Tibial nerve (tissue), 4 donors: ENCODE data around the gene MAN1B1. TPM values are rescaled to one million over a fixed set of nuclear protein-coding genes. Genes with fewer than 3 reads are reported as not detected.
"Not testable (repeated sequence)": the region's sequence is repeated elsewhere in the genome, so short reads cannot be mapped to it uniquely, and the experiment has no call there.

Experiments
- DNase-seq, 2 donors: peaks; one replicate each; pipeline ENCODE4 v3.0.0-alpha.2; 2019; ENCODE audit warnings: low spot score in 2 of 2
- H3K27ac ChIP-seq, 4 donors: fragments of 200-600 bp; sonication (generic) in 3 of 4; one replicate each; pipeline ENCODE4 v1.5.1; 2017 to 2019; ENCODE audit warnings: mild to moderate bottlenecking in 1 of 4
- H3K27me3 ChIP-seq, 2 donors: fragments of 200-600 bp; sonication (generic) in 1 of 2; one replicate each; pipeline versions ENCODE4 v1.5.1 to v1.6.0; 2017 to 2019
- H3K36me3 ChIP-seq, 3 donors: fragments of 200-600 bp; sonication (generic); one replicate each; pipeline ENCODE4 v1.5.1; 2018 to 2019
- H3K4me1 ChIP-seq, 4 donors: fragments of 200-600 bp; sonication (generic) in 3 of 4; one replicate each; pipeline ENCODE4 v1.5.1; 2017 to 2019
- H3K4me3 ChIP-seq, 4 donors: fragments of 200-600 bp; sonication (generic) in 3 of 4; one replicate each; pipeline ENCODE4 v1.5.1; 2017 to 2019; ENCODE audit warnings: mild to moderate bottlenecking in 1 of 4, moderate library complexity in 1 of 4
- H3K9me3 ChIP-seq, 4 donors: fragments of 200-600 bp; sonication (generic) in 3 of 4; one replicate each; pipeline ENCODE4 v1.5.1; 2017 to 2019
- EP300 ChIP-seq, 2 donors: sonication (generic); formaldehyde crosslinking; IDR thresholded peaks; one replicate each; pipeline ENCODE4 v1.6.1; 2017; ENCODE audit warnings: antibody characterized with exemption in 2 of 2, mild to moderate bottlenecking in 1 of 2
- POLR2A ChIP-seq, 2 donors: fragments of 450-650 bp; IDR thresholded peaks; one replicate each; pipeline ENCODE4 v1.6.1; 2017; ENCODE audit warnings: antibody characterized with exemption in 2 of 2, mild to moderate bottlenecking in 2 of 2, moderate library complexity in 2 of 2
- WGBS, 2 donors: methylation state at CpG; one replicate each; pipeline ENCODE4 v1.1.5; 2018; 5-methylcytosine and 5-hydroxymethylcytosine counted together
- total RNA-seq, 4 donors: library from RNA; depleted of rRNA; stranded (reverse); fragments of >200 nt; gene quantifications; one replicate each; pipeline ENCODE4 v1.1.0, GENCODE V29; 2016
- TF ChIP-seq, protein P1 (sequence below), 5 experiments: fragments of 200-600 bp in 3 of 5; fragments of 450-650 bp in 2 of 5; sonication (generic) in 3 of 5; IDR thresholded peaks; one replicate each; pipeline ENCODE4 v1.5.1; 2016 to 2019; ENCODE audit warnings: antibody characterized with exemption in 5 of 5, mild to moderate bottlenecking in 3 of 5, moderate library complexity in 2 of 5

Gene MAN1B1
- total RNA-seq, 4 donors from 2014 or later, result 47.3 to 58.1 (median 52.1) TPM

DNA sequence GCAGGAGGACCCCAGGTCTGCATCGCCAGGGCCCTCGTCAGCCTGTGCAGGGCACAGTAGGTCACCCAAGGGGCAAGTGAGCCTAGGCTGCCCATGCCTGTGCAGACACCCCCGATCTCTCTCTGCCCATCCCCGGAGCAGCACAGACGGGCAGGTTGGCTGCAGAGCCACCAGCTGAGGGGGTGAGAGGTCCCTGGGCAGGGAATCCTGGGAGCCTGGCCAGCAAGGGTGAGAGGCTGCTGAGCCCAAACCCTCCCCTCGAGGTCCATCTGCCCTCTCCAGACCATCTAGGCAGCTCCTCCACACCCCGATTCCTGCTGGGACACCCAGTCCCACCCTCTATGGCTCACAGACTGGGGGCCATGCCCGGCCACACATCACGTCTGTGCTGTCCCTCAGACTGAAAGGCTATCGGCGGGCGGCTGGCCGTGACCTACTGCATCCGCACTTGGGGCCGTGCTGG, 30.5 kb downstream of the MAN1B1 start:
- Histone ChIP-seq H3K36me3 (peaks cover 0 to 12% (median 4%) of the 10 kb centered on the region in 3 donors), H3K27ac (no peak overlapping the region), H3K4me3 (no peak overlapping the region), H3K27me3 (no peaks in the 10 kb centered on the region), H3K9me3 (no peaks in the 10 kb centered on the region), H3K4me1 (peaks cover 0 to 19% (median 6%) of the 10 kb centered on the region in 4 donors)
- WGBS, 2 donors, result 73 to 76% methylated on average over 9 to 15 of the region's 15 CpGs
- TF ChIP-seq EP300 (IDR thresholded peaks at IDR 0.05), result no peak
- DNase-seq, result no peak

DNA sequence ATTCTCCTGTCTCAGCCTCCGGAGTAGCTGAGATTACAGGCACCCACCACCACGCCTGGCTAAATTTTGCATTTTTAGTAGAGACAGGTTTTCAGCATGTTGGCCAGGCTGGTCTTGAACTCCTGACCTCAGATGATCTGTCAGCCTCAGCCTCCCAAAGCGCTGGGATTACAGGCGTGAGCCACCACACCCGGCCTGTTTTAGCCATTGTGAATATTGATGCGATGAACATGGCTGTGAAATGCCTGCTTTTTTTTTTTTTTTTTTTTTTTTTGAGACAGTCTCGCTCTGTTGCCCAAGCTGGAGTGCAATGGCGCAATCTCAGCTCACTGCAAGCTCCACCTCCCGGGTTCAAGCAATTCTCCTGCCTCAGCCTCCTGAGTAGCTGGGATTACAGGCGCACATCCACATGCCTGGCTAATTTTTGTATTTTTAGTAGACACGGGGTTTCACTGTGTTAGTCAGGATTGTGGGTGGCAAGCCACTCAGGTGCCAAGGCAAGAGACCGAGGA, 31.4 kb downstream of the MAN1B1 start:
- not testable (repeated sequence) for H3K27ac ChIP-seq, H3K36me3 ChIP-seq, H3K27me3 ChIP-seq, H3K9me3 ChIP-seq, H3K4me3 ChIP-seq, DNase-seq
- 81 to 88% methylated on average over 12 of the region's 12 CpGs for WGBS, 2 donors
- H3K4me1 ChIP-seq, result peaks cover 0 to 19% (median 6%) of the 10 kb centered on the region in 4 donors

DNA sequence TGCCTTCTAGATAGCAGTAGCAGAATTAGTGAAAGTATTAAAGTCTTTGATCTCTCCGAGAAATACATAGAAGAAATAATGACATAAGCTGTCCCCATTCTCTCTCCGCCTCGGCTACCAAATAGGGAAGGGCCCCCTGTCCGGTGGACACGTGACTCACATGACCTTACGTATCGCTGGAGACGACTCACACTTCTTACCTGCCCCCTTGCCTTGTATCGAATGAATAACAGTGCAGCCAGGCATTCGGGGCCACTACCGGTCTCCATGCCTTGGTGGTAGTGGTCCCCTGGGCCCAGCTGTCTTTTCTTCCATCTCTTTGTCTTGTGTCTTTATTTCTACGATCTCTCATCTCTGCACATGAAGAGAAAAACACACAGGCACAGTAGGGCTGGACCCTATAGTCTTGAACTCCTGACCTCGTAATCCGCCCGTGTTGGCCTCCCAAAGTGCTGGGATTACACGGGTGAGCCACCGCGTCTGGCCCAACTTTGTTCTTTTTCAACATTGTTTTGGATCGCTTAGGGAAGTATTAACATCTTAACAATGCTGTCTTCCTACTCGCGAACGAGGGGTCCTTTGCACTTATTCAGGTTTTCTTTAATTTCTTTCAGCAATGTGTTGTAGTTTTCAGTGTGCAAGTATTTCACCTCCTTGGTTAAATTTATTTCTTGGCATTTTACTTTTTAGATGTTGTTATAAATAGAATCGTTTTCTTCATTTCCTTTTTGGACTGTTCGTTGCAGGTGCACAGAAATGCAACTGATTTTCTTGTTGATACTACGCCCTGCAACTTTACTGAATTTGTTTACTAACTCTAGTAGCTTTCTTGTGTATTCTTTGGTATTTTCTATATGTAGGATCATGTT, 35.4 kb downstream of the MAN1B1 start:
- H3K36me3 ChIP-seq, H3K9me3 ChIP-seq, H3K27ac ChIP-seq, H3K4me1 ChIP-seq, H3K4me3 ChIP-seq, H3K27me3 ChIP-seq, DNase-seq: not testable (repeated sequence)
- 66 to 74% methylated on average over 18 to 19 of the region's 25 CpGs for WGBS, 2 donors

DNA sequence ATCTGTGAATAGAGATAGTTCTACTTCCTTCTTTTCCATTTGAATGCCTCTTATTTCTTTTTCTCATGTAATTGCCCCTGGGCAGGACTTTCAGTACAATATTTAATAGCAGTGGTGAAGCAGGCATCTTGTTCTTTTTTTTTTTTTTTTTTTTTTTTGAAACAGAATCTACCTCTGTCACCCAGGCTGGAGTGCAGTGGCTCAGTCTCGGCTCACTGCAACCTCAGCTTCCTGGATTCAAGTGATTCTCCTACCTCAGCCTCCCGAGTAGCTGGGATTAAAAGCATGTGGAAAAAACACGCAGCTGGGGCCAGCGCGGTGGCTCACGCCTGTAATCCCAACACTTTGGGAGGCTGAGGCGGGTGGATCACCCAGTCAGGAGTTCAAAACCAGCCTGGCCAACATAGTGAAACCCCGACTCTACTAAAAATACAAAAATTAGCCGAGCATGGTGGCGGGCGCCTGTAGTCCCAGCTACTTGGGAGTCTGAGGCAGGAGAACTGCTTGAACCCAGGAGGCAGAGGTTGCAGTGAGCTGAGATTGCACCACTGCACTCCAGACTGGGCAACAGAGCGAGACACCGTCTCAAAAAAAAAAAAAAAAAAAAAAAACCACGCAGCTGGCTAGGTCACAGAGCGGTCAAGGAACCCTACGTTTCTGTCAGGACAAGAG, 36.1 kb downstream of the MAN1B1 start:
- WGBS, 2 donors, result 87% methylated on average over 16 of the region's 16 CpGs
- H3K4me3 ChIP-seq, H3K27me3 ChIP-seq, H3K27ac ChIP-seq, DNase-seq, H3K9me3 ChIP-seq, H3K36me3 ChIP-seq: not testable (repeated sequence)
- peaks cover 0 to 14% (median 5%) of the 10 kb centered on the region in 4 donors for H3K4me1 ChIP-seq

DNA sequence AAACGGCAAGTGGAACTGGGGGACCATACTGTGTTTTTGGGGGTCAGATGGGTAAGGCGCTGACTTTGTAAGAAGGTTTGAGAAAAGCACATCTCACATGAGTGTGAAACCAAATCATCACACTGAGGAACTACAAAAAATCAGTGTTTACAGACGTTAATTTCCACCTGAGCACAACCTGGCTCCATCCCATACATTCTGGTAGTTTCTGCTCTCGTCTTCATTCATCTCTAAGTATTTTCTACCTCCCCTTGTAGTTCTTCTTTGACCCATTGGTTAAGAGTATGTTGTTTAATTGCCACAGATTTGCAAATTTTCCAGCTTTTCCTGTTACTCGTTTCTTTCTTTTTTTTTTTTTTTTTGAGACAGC, 36.7 kb downstream of the MAN1B1 start:
- WGBS, 2 donors, result 76 to 79% methylated on average over 5 of the region's 5 CpGs
- Histone ChIP-seq H3K27me3 (no peaks in the 10 kb centered on the region), H3K27ac (no peak overlapping the region), H3K9me3 (no peaks in the 10 kb centered on the region), H3K36me3 (no peaks in the 10 kb centered on the region), H3K4me1 (peaks cover 0 to 19% (median 7%) of the 10 kb centered on the region in 4 donors), H3K4me3 (no peak overlapping the region)
- no peak for DNase-seq
- TF ChIP-seq EP300 (IDR thresholded peaks at IDR 0.05), result no peak
- TF ChIP-seq POLR2A (IDR thresholded peaks at IDR 0.05), result no peak
- TF ChIP-seq, protein P1, sequence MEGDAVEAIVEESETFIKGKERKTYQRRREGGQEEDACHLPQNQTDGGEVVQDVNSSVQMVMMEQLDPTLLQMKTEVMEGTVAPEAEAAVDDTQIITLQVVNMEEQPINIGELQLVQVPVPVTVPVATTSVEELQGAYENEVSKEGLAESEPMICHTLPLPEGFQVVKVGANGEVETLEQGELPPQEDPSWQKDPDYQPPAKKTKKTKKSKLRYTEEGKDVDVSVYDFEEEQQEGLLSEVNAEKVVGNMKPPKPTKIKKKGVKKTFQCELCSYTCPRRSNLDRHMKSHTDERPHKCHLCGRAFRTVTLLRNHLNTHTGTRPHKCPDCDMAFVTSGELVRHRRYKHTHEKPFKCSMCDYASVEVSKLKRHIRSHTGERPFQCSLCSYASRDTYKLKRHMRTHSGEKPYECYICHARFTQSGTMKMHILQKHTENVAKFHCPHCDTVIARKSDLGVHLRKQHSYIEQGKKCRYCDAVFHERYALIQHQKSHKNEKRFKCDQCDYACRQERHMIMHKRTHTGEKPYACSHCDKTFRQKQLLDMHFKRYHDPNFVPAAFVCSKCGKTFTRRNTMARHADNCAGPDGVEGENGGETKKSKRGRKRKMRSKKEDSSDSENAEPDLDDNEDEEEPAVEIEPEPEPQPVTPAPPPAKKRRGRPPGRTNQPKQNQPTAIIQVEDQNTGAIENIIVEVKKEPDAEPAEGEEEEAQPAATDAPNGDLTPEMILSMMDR (IDR thresholded peaks at IDR 0.05), result no peak

DNA sequence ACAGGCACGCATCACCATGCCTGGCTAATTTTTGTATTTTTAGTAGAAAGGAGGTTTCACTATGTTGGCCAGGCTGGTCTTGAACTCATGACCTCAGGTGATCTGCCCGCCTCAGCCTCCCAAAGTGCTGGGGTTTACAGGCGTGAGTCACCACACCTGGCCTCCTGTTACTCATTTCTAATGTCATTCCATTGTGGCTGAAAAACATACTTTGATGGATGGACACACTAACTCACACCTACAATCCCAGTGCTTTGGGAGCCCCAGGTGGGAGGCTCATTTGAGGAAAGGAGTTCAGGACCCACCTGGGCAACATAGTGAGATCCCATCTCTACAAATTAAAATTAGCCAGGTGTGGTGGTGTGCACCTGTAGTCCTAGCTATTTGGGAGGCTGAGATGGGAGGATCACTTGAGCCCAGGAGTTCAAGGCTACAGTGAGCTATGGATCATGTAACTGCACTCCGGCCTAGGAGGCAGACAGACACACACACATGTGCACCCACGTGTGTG, 37.2 kb downstream of the MAN1B1 start:
- H3K27me3 ChIP-seq, H3K27ac ChIP-seq, H3K9me3 ChIP-seq, H3K36me3 ChIP-seq, DNase-seq, H3K4me3 ChIP-seq: not testable (repeated sequence)
- H3K4me1 ChIP-seq, result peaks cover 0 to 25% (median 9%) of the 10 kb centered on the region in 4 donors
- WGBS, 2 donors, result 92 to 95% methylated on average over 5 of the region's 5 CpGs

DNA sequence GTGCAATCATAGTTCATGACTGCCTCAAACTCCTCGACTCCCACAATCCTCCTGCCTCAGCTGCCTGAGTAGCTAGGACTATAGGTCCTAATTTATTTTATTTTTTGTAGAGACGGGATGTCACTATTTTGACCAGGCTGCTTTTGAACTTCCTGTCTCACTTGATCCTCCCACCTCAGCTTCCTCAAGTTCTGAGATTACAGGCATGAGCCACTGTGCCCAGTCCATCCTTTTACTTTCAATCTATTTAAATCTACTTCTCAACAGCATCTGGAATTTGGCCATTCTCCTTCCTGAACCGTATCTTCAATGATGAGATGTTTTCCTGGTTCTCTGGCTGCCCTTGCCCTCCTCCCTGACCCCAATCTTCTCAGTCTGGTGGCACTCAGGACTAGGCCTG, 40.0 kb downstream of the MAN1B1 start:
- H3K9me3 ChIP-seq, result peaks cover 0 to 18% (median 0%) of the 10 kb centered on the region in 4 donors
- H3K27me3 ChIP-seq, result peaks cover 0 to 5% of the 10 kb centered on the region in 2 donors
- no peak for DNase-seq
- H3K27ac ChIP-seq, result peak overlapping the region in 1 of 4 donors; percentile 60
- peak overlapping the region in 1 of 4 donors; percentile 34 for H3K4me3 ChIP-seq
- TF ChIP-seq, protein P1 (IDR thresholded peaks at IDR 0.05), result no peak
- TF ChIP-seq EP300 (IDR thresholded peaks at IDR 0.05) (no peak), POLR2A (IDR thresholded peaks at IDR 0.05) (no peak)
- no peaks in the 10 kb centered on the region for H3K36me3 ChIP-seq
- WGBS, 2 donors, result 51 to 60% methylated on average over 3 of the region's 3 CpGs
- peaks cover 0 to 33% (median 9%) of the 10 kb centered on the region in 4 donors for H3K4me1 ChIP-seq
